HG03045 (cell line): Measurements from ENCODE around the gene ITPK1.

Source experiments
- ATAC-seq: cut with Tn5 transposase; IDR thresholded peaks from one replicate; pipeline ENCODE4 v1.9.1; 2021; ENCODE audit warnings: mild to moderate bottlenecking, moderate library complexity; ENCODE audit not compliant: unreplicated experiment

ITPK1 gene

DNA sequence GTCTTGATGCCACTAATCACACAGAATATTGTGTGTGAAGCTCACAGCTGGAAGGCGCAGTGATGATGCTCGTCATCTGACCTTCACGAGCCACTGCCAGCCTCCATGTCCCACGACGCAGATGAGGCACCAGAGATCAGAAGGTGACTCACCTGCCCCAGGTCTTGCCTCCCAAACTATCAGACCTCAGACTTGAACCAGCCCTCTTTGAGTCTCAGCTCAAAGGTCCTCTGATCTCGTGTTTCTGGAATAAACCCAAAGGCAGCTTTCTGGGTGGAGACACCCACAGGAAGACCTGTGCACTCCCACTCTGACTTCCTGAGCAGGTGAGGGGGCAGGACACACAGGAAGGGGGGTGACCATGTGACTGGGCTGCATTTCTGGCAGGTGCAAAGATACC, 212.4 kb downstream of the ITPK1 start:
- ATAC-seq, result no peak

DNA sequence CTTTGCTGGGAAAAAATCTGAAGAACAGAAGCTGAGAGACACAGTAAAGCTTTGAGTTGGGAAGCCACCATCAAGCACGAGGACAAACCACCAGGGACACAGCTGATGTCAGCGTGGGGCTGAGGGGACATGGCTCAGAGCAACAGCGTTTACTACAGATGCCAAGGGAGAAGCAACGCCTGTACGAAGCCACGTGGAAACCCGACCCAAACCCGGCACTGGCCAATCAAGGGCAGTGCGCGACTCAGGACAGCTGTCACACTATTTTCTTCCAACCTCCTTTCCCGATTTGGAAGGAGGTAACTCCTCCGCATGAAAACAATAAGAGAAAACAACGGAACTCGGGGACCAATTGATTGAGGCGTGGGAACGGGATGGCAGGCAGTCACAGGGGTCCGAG, 213.0 kb downstream of the ITPK1 start:
- ATAC-seq, result no peak

- ATAC-seq, result no peak
These were observed 213.5 kb downstream of the ITPK1 start for GRCh38 chr14:92902191-92902590.

DNA sequence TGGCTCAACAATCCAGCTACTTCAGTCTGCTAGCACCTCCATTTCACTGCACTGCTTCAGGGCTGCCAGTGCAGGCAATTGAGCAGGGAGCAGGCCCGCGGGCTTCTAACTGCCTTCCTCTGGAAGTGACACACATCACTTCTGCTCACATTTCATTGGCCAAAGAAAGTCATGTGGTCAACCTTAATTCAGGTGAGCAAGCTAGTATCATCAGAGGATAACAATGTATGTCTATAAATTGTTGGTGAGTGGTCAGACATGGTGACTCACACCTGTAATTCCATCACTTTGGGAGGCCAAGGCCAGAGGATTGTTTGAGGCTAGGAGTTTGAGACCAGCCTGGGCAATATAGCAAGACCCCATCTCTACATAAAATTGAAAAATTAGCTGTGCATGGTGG, 215.1 kb downstream of the ITPK1 start:
- ATAC-seq, result no peak

GRCh38 chr14:92898566-92899131, 217.1 kb downstream of the ITPK1 start:
- ATAC-seq, result no peak

DNA sequence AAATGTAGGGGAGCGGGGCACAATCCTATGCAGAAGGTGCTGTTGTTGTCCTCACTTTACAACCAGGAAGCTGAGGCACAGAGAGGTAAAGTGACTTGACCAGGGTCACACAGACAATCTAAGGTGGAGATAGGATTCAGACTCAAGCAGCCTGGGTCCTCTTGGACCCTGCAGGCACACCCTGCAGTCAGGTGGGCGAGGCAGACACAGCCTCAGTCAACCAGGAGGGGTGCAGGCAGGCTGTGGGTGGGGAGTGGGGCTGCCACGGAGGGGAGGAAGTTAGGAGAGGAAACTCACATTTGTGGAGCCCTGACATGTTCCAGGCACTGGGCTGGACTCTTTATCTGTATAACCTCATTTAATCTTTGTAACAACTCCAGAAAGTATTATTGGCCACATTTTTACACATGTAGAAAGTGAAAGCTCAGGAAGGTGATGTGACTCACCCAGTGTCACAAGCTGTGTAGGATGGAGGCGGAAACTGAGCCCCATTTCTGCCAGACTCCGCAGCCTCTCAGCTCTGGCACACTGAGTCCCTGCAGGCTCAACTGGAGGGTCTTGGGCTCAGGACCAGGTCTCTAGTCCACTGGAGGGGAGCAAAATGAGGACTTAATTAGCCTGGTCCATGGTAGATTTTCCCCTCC, 217.7 kb downstream of the ITPK1 start:
- no peak for ATAC-seq

- no peak for ATAC-seq
These were observed 220.3 kb downstream of the ITPK1 start for GRCh38 chr14:92895352-92895878.

- no peak for ATAC-seq
These were observed 223.1 kb downstream of the ITPK1 start for GRCh38 chr14:92892589-92892988.

DNA sequence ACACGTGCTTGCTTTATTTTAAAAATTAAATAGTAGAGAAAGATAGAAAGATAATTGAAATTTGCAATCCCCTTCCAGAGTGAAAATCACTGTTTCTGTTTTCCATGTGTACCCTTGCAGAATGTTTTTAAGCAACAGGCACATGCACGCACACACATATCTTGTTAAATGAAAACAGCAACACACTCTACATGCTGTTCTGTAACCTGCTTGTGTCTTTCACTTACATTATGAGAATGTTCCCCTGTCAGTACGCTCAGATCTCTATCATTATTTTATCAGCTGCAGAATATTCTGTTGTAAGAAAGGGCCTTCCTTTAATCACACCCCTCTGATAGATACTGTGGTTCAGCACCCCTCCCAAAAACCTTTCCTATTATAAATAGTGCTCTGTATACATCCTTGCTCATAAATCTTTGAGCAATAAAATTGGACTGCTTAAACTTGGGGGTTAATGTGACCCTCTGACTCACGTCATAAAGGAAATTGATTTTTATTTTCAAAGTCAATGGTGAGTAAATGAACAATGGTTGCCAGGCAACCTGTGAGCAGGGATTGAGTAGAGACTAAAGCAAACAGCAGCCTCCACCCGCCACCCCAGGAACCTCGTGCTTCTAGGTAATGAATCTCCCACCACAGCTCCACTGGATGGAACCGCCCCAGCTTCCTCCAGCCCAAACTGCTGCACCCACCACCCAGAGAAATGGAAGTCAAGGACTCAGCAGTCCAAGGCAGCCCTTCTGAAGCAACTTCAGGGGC, 224.7 kb downstream of the ITPK1 start:
- no peak for ATAC-seq

- ATAC-seq, result no peak
These were observed 226.8 kb downstream of the ITPK1 start for GRCh38 chr14:92888896-92889295.

- no peak for ATAC-seq
These were observed 228.6 kb downstream of the ITPK1 start for GRCh38 chr14:92887157-92887556.
